ENCODE results near the gene ATXN7L2.
A peak's percentile ranks its signal among the peaks of the same experiment; 100 is the strongest.

Gene ATXN7L2

GRCh38 chr1:109528712-109529111 is 45.0 kb downstream of the ATXN7L2 start:
- no peak for DNase-seq

- peak; percentile 85 for DNase-seq
Observed at GRCh38 chr1:109529881-109530456, 46.3 kb downstream of the ATXN7L2 start.

GRCh38 chr1:109530457-109531087 is 46.9 kb downstream of the ATXN7L2 start:
- peak; percentile 92 for DNase-seq

GRCh38 chr1:109531380-109531779 is 47.7 kb downstream of the ATXN7L2 start:
- DNase-seq, result no peak

GRCh38 chr1:109531826-109532364 is 48.2 kb downstream of the ATXN7L2 start:
- no peak for DNase-seq

GRCh38 chr1:109532365-109533136 is 48.8 kb downstream of the ATXN7L2 start:
- peak; percentile 75 for DNase-seq

- DNase-seq, result no peak
Observed at GRCh38 chr1:109534307-109534858, 50.7 kb downstream of the ATXN7L2 start.

- DNase-seq, result no peak
Observed at GRCh38 chr1:109535481-109535880, 51.8 kb downstream of the ATXN7L2 start.

GRCh38 chr1:109535971-109536491 is 52.3 kb downstream of the ATXN7L2 start:
- peak; percentile 89 for DNase-seq

- DNase-seq, result no peak
Observed at GRCh38 chr1:109537450-109538178, 53.9 kb downstream of the ATXN7L2 start.

- no peak for DNase-seq
Observed at GRCh38 chr1:109538827-109539555, 55.3 kb downstream of the ATXN7L2 start.

GRCh38 chr1:109539676-109540075 is 56.0 kb downstream of the ATXN7L2 start, which contains the start of gene GPR61:
Gene GPR61, plus strand, starts transcription at chr1:109539872. Its CDS starts 3,151 bp downstream, at chr1:109543023.
- no peak for DNase-seq

GRCh38 chr1:109541102-109541501 is 57.4 kb downstream of the ATXN7L2 start:
- no peak for DNase-seq
